HCT116 (cell line): ENCODE measurements around the gene SPOCD1.

Source experiments
- CTCF ChIP-seq, 3 experiments: fragments of 200-600 bp in 1 of 3; sonication (generic) in 1 of 3; IDR thresholded peaks in 2 of 3; conservative IDR thresholded peaks in 1 of 3; 2 replicates each; pipeline ENCODE4 v1.5.1; 2012 to 2017; ENCODE audit warnings: low read depth in 2 of 3, low read length in 2 of 3, antibody characterized with exemption in 1 of 3, borderline replicate concordance in 1 of 3, control low read depth in 1 of 3, mild to moderate bottlenecking in 1 of 3, mixed read lengths in 1 of 3, mixed run types in 1 of 3, moderate library complexity in 1 of 3; ENCODE audit not compliant: insufficient read depth in 1 of 3
- POLR2A ChIP-seq: IDR thresholded peaks from 2 replicates; pipeline ENCODE4 v1.7.0; 2011; ENCODE audit warnings: borderline replicate concordance; ENCODE audit not compliant: insufficient read depth, insufficient read length; ENCODE audit errors: extremely low read depth

GRCh38 chr1:31837451-31838158 is 21.8 kb upstream of the SPOCD1 start:
- TF ChIP-seq CTCF (IDR thresholded peaks at IDR 0.05 in 2 of 3, conservative IDR thresholded peaks at IDR 0.05 in 1 of 3; ENCODE audit: borderline replicate concordance in 1 of 3, insufficient read depth in 1 of 3, low read depth in 2 of 3, low read length in 2 of 3), result no peak
- no peak for TF ChIP-seq POLR2A
